ENCODE measurements around the gene ATP6V1G3.
A peak's percentile ranks its signal among the peaks of the same experiment; 100 is the strongest.
"Not testable (repeated sequence)": the region's sequence is repeated elsewhere in the genome, so short reads cannot be mapped to it uniquely, and the experiment has no call there.

Gene ATP6V1G3

DNA sequence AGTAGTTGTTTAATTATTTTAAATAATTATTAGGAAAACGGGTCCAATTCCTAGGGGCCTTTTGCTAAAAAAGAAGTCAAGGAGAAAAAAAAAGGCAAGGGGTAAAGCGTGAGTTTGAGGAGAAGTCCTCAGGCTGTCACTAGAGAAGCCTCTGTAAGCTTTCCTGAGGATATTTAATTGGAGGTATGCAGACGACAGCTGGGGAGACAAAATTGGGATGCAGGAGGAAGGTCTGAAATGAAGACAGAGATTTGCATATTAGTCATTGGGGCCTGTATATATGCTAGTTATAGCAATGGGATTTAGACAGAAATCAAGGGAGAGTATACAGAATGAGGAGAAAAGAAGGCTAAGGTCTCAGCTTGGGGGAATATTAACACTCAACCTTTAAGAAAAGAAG, 8.6 kb downstream of the ATP6V1G3 start (continued):
- TF ChIP-seq, protein P1, sequence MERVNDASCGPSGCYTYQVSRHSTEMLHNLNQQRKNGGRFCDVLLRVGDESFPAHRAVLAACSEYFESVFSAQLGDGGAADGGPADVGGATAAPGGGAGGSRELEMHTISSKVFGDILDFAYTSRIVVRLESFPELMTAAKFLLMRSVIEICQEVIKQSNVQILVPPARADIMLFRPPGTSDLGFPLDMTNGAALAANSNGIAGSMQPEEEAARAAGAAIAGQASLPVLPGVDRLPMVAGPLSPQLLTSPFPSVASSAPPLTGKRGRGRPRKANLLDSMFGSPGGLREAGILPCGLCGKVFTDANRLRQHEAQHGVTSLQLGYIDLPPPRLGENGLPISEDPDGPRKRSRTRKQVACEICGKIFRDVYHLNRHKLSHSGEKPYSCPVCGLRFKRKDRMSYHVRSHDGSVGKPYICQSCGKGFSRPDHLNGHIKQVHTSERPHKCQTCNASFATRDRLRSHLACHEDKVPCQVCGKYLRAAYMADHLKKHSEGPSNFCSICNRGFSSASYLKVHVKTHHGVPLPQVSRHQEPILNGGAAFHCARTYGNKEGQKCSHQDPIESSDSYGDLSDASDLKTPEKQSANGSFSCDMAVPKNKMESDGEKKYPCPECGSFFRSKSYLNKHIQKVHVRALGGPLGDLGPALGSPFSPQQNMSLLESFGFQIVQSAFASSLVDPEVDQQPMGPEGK (CRISPR knock-in tag; IDR thresholded peaks at IDR 0.05; ENCODE audit: borderline replicate concordance), result no peak
- no peak for TF ChIP-seq ZFP3 (CRISPR knock-in tag; IDR thresholded peaks at IDR 0.05)
- TF ChIP-seq RARB (CRISPR knock-in tag; IDR thresholded peaks at IDR 0.05), result no peak

- no peak for TF ChIP-seq CSDC2 (CRISPR knock-in tag; IDR thresholded peaks at IDR 0.05)
- no peak for TF ChIP-seq SNAI2 (CRISPR knock-in tag; IDR thresholded peaks at IDR 0.05)
- ATAC-seq, result no peak; the same call in 2 of the 3 replicates
Measured at GRCh38 chr1:198530953-198531352, 9.5 kb downstream of the ATP6V1G3 start.

GRCh38 chr1:198529414-198529813, 11.1 kb downstream of the ATP6V1G3 start:
- peak; percentile 76 for ATAC-seq
- no peak for TF ChIP-seq TOX (CRISPR knock-in tag; IDR thresholded peaks at IDR 0.05; ENCODE audit: borderline replicate concordance)

- peak; percentile 37 for ATAC-seq
- TF ChIP-seq ISL1 (CRISPR knock-in tag; IDR thresholded peaks at IDR 0.05), result peak; percentile 71
- peak; percentile 82; the same call in 1 of the 2 replicates for TF ChIP-seq TOX (CRISPR knock-in tag; IDR thresholded peaks at IDR 0.05; ENCODE audit: borderline replicate concordance)
- no peak for TF ChIP-seq GLIS3 (CRISPR knock-in tag; IDR thresholded peaks at IDR 0.05)
Measured at GRCh38 chr1:198528364-198528763, 12.1 kb downstream of the ATP6V1G3 start.

DNA sequence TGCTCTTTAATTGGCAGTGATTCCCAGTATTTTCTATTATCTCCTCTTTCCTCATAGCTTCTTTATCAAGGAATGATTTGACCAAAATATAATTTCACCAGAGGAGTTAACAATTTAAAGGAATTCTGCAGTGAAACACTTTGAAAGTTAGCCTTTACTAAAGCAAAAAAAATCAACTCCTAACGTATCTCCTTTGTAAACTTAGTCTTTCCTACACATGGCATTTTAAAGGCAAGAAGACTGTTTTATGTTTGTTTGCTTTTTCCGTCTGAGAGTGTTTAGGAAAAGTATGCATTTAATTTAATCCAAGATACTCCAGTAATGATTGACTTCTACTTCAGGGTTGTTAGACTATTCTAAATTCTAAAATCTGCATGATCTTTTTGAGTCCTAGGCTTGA, 15.9 kb downstream of the ATP6V1G3 start:
- TF ChIP-seq ESRRG (CRISPR knock-in tag; IDR thresholded peaks at IDR 0.05) (no peak), RARB (CRISPR knock-in tag; IDR thresholded peaks at IDR 0.05) (no peak)
- no peak for ATAC-seq

GRCh38 chr1:198524127-198524526, 16.4 kb downstream of the ATP6V1G3 start:
- ATAC-seq, result not testable (repeated sequence)

DNA sequence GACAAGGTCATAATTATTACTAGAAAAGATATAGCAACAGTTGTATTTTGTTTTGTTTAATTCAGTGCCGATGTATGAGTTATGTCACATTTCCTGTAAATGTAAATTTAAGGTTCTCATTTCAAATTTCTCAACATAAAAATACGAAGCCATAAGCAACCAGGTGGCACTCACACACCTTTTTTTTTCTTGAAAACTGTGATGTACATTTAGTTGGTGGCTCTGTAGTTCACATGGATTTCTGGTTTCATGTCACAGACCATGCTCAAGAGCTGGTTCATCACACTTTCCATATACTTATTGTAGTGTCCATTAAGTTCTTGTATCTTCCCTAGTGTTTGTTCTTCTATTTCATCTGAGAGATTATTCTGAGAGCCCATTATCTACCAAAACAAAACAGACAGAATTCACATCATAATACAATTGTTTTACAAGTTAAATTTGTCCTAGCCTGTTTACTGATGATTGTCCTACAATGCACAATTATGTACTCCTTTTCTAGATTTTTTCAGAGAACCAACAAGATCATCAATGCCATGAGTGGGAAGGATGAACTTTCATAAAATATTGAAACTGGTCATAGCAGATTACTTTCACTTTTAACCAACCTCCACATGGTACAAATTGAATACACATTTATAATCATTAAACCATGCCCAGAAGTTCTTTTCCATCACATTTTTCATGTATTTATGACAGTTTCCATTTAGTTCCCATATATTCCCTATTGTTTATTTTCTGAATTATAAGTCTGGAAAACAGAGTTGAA, 17.1 kb downstream of the ATP6V1G3 start:
- TF ChIP-seq PPARA (CRISPR knock-in tag; IDR thresholded peaks at IDR 0.05; ENCODE audit: borderline replicate concordance) (no peak), ZC3H10 (CRISPR knock-in tag; IDR thresholded peaks at IDR 0.05) (no peak), ZFP3 (CRISPR knock-in tag; IDR thresholded peaks at IDR 0.05) (no peak), CREB5 (CRISPR knock-in tag; IDR thresholded peaks at IDR 0.05; ENCODE audit: low read depth) (no peak), OSR1 (CRISPR knock-in tag; IDR thresholded peaks at IDR 0.05) (no peak), ARNTL (CRISPR knock-in tag; IDR thresholded peaks at IDR 0.05; ENCODE audit: borderline replicate concordance, low read depth) (no peak), RARB (CRISPR knock-in tag; IDR thresholded peaks at IDR 0.05) (no peak), ZNF565 (CRISPR knock-in tag; conservative IDR thresholded peaks at IDR 0.05; ENCODE audit: low read depth) (no peak), GLIS3 (CRISPR knock-in tag; IDR thresholded peaks at IDR 0.05) (no peak), TCF4 (CRISPR knock-in tag; IDR thresholded peaks at IDR 0.05; ENCODE audit: borderline replicate concordance) (no peak), CSRNP3 (CRISPR knock-in tag; IDR thresholded peaks at IDR 0.05) (no peak), BACH2 (CRISPR knock-in tag; IDR thresholded peaks at IDR 0.05; ENCODE audit: borderline replicate concordance) (no peak), SNAI2 (CRISPR knock-in tag; IDR thresholded peaks at IDR 0.05) (no peak), CSDC2 (CRISPR knock-in tag; IDR thresholded peaks at IDR 0.05) (no peak), ZNF70 (CRISPR knock-in tag; IDR thresholded peaks at IDR 0.05) (no peak), ZNF8 (CRISPR knock-in tag; IDR thresholded peaks at IDR 0.05) (no peak)
- TF ChIP-seq, protein P2, sequence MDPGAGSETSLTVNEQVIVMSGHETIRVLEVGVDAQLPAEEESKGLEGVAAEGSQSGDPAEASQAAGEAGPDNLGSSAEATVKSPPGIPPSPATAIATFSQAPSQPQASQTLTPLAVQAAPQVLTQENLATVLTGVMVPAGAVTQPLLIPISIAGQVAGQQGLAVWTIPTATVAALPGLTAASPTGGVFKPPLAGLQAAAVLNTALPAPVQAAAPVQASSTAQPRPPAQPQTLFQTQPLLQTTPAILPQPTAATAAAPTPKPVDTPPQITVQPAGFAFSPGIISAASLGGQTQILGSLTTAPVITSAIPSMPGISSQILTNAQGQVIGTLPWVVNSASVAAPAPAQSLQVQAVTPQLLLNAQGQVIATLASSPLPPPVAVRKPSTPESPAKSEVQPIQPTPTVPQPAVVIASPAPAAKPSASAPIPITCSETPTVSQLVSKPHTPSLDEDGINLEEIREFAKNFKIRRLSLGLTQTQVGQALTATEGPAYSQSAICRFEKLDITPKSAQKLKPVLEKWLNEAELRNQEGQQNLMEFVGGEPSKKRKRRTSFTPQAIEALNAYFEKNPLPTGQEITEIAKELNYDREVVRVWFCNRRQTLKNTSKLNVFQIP (CRISPR knock-in tag; IDR thresholded peaks at IDR 0.05; ENCODE audit: borderline replicate concordance, low read depth), result no peak
- ATAC-seq, result no peak
